Activated gamma-delta T cell treated with Interleukin-2 at 50 U/mL for 16 hours (primary cell): Measurements from ENCODE around the gene UGGT2.
"Not testable (repeated sequence)": the region's sequence is repeated elsewhere in the genome, so short reads cannot be mapped to it uniquely, and the experiment has no call there.

Experiments used
- DNase-seq: peaks from one replicate; pipeline ENCODE4 v3.0.0-alpha.2; 2020

The UGGT2 gene, protein sequence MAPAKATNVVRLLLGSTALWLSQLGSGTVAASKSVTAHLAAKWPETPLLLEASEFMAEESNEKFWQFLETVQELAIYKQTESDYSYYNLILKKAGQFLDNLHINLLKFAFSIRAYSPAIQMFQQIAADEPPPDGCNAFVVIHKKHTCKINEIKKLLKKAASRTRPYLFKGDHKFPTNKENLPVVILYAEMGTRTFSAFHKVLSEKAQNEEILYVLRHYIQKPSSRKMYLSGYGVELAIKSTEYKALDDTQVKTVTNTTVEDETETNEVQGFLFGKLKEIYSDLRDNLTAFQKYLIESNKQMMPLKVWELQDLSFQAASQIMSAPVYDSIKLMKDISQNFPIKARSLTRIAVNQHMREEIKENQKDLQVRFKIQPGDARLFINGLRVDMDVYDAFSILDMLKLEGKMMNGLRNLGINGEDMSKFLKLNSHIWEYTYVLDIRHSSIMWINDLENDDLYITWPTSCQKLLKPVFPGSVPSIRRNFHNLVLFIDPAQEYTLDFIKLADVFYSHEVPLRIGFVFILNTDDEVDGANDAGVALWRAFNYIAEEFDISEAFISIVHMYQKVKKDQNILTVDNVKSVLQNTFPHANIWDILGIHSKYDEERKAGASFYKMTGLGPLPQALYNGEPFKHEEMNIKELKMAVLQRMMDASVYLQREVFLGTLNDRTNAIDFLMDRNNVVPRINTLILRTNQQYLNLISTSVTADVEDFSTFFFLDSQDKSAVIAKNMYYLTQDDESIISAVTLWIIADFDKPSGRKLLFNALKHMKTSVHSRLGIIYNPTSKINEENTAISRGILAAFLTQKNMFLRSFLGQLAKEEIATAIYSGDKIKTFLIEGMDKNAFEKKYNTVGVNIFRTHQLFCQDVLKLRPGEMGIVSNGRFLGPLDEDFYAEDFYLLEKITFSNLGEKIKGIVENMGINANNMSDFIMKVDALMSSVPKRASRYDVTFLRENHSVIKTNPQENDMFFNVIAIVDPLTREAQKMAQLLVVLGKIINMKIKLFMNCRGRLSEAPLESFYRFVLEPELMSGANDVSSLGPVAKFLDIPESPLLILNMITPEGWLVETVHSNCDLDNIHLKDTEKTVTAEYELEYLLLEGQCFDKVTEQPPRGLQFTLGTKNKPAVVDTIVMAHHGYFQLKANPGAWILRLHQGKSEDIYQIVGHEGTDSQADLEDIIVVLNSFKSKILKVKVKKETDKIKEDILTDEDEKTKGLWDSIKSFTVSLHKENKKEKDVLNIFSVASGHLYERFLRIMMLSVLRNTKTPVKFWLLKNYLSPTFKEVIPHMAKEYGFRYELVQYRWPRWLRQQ (N-terminal part only)

DNA sequence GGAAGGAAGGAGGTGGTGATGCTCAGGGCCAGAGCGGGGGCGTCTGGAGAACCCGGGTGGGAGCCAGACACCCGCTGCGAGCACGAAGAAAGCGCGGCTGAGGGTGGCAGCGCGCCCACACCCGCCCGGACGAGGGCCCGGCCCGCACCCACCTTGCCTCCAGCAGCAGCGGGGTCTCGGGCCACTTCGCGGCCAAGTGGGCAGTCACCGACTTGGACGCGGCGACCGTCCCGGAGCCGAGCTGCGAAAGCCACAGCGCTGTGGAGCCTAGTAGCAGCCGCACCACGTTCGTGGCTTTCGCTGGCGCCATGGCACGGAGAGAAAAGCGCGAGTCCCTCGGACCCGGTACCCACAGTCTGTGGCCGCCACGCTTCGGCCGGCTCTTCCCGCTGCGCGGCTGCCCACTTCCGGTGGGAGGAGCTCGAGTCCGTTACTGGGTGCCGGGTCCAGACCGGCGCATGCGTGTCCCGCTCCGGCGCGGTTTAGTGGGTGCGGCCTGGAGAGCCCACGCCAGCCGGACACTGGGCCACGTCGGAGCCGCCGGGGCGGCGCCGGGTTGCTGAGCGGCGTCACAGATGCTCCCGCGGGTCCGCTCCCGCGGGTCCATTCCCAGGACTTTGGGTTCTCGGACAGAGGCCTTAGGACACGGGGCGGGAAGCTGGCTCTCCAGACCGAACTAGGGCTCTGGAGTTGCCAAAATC lies at the start of gene UGGT2:
Gene UGGT2, minus strand, starts transcription at position 399 of the 701 bp plus-strand sequence. Its CDS starts 89 bp downstream, at position 310.
- DNase-seq = no peak

DNA sequence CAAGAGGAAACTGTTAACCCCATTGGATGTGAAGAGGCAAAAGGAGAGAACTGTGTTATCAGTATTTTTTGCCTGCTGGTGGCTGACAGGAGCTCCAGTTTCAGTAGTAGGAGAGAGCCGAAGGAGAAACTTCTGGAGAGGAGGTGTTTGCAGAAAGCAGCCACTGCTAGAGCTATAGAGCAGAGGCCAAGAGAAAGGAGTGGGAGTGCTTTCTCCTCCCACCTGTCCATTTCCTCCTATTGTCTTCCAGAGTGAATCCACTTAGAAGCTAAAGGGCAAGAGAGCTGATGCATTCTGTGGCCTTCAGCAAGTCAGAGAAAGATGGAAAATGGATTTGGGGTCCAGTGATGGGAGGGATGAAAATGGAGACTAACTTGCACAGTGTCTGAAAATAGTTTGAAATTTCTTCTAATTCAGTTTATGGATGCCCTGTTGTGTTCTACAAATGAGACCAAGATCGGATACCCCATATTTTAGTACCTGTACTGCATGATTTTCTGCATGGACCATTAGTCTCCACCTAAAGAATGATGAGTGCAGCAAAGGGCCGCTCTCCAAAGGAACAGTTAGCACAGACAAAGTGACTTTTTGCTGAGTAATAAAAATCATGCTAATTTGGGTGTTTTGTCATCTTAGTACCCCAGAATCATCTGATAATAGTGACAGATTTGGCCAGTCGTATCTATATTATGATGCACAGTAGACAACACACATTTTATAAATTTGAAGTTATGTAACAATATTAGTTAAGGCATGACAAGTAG lies 47.4 kb upstream of the UGGT2 start:
- DNase-seq = no peak

DNA sequence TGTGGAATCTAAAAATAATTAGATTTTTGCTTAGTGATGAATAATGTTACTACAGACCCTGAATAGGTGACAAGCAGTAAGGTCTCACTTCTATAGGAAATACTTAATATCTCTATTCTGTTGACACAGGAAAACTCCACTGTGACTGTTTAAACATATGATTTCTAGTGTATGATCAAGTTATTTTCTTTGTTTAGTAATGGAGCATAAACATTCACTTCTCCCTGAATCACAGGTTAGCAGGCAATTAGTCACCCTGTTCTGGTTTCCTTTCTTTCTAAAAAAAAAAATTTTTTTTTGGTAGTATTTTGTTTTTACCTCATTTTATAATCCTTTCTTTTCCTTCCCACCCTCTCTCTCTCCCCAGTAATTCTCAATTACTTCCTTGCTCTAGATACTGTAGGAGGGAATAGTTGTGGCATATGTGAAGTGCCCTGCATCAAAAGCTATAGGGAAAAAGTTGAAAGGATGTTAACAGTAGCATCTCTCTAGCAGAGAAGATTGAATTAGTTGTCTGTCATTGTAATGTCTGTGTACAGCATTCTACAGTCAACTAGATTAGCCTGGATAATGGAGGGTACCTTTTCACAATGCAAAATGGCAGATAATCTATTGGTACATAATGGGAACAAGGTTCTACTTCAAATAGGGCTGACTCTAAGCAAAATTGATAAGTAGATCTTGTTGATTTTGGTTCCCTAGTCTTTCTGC lies 40.2 kb upstream of the UGGT2 start:
- no peak for DNase-seq

DNA sequence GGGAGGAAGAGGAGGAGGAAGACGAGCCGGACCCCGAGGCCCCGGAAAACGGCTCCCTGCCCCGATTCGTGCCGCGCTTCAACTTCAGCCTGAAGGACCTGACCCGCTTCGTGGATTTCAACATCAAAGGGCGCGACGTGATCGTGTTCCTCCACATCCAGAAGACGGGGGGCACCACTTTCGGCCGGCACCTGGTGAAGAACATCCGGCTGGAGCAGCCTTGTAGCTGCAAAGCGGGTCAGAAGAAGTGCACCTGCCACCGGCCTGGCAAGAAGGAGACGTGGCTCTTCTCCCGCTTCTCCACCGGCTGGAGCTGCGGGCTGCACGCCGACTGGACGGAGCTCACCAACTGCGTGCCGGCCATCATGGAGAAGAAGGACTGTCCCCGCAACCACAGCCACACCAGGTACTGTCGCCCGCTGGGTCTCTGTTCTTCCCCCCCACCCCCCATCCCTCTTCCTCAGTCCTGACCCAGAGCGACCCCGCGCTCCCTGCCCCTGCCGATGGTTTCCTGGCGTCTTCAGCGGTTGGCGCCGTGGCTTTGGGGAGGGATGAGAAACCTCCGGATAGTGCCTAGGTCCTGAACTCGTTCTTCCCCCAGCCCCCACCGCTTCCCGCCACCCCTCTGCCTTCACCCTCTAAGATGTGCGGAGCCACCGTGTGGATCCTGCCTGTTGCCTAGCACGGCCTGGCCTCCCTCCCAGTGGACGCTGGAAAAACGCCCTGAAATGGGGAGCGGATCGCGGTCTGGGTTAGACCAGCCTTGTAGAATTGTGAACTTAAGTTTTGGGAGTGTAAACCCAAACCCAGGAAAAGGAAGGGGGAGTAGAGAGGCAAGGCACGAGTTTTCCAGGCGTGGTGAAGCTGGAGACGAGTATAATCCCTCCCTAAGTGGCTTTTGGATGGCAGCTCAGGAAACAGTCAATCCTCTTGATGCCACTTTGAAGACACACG lies 38.2 kb upstream of the UGGT2 start:
- DNase-seq = no peak

DNA sequence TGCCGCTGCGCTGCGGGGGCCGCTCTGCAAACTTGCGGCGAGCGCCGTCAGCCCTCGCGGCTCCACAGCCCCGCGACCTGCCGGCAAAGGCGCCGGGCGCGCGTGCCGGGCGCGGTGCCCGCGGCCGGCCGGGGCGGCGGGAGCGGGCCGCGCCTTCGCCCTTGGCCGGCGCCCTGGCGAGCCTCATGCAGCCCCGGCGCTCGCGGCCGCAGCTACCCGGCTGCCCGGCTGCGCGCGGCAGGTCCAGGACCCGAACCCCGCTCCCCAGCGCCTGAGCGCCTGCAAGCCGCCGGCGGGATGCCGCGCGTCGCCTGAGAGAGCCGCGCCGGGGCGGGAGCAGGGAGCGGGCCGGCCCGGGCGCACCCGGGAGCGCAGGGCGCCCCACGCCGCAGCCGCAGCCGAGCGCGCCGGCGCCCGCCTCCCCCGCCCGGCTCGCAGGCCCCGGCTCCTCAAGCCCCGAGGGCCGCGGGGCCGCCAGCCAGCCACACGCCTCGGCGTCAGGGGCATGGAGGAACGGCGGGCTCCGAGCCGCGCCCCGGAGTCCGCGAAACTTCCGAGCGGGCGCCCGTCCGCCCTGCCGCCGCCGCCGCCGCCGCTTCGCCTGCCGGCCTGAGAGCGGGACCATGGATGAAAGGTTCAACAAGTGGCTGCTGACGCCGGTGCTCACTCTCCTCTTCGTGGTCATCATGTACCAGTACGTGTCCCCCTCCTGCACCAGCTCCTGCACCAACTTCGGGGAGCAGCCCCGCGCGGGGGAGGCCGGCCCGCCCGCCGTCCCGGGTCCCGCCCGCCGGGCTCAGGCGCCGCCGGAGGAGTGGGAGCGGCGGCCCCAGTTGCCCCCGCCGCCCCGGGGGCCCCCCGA lies 37.3 kb upstream of the UGGT2 start:
- DNase-seq = no peak

DNA sequence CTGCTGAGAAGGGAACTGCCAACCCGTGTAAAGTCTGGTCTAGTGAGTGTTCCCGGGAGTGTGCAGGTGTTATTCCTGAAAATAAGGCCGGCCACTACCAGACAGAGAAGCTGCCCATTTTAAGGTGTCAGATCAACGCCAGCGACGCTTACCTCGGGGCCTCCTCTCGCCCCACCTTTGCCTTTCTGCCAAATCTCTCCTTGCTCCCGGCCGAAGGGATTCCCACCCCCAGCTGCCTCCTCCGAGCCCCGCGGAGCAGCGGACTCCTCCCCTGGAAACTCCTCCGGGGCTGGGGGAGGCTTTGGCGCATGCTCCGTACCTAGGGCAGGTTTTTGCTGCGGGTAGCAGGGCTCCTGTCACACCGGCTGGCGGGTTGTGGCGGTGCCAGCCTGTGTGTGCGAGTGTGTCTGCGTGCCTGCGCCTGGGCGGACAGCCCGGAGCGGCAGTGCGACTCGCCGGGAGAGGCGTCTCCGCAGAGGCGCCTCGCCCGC lies 36.6 kb upstream of the UGGT2 start, which contains the start of gene HS6ST3:
Gene HS6ST3, plus strand, starts transcription at position 359 of the 491 bp plus-strand sequence.
- no peak for DNase-seq

DNA sequence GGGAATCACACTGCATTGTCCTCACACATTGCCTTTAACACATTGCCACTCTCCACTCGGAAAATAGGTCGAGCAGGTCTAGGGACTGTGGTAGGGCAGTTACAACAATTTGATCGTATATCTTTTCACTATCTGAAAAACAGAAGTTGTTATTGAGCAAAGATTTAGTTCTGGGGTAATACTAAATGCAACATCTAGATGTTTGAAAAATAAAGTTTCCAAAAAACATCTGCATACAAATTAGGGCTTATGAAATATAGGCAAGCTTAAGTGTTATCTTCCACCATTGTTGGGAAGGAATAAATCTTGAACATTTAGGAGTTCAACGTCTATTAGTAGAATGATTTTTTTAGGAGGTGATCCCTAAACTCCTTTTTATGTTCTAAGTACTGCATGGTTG lies 35.9 kb upstream of the UGGT2 start:
- DNase-seq = no peak

DNA sequence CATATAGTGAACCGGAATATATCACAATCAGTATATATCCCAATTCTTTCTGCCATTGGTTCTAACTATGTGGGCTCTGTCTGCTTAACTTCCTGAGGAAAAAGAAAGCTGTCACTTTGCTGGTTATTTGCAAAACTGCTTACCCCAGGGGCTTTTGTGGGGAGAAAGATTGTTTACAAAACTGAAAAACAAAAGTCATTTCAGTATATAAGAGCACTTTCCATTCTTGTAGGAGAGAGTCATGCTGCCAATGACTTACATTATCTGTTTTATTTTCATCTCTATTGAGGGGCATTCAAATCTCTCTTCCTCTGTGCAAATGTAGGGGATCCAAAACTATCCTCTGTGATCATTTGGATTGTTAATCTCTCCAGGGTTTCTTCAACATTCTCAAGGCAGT lies 33.5 kb upstream of the UGGT2 start:
- no peak for DNase-seq

DNA sequence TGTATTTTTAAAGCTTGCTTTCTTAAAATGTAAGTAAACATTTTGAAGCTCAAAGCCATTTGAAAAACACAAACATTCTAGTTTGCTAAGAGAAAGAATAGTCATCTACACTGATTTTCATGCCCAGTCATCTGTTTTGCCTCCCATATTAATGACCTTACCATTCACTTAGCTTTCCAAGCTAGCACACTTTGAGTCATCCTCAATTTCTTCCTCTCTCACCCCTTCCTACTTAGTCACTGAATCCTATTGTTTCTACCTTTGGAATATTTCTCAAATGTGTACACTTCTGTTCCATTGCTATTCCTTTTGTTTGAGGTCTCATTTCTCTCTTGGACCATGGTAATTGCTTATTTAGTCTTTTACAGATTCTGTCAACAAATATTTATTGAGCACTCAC lies 29.4 kb upstream of the UGGT2 start:
- no peak for DNase-seq

DNA sequence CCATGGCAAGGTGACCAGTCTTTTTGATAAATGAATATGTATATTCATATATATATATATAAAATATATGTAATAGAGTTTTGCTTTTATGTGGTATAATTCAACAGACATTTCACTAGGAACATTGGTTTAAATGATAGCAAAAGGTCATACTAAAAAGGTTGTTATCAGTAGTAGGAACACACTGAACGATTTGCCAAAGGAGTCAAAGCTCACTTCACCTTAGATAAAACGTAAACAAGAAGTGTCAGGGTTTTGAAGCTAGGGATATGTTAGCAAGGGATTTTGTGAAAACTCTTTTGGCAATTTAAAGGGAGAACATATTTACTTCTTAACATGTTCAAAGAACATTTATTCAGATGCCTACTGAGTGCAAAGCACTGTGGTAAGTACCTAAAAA lies 28.7 kb upstream of the UGGT2 start:
- DNase-seq = no peak

DNA sequence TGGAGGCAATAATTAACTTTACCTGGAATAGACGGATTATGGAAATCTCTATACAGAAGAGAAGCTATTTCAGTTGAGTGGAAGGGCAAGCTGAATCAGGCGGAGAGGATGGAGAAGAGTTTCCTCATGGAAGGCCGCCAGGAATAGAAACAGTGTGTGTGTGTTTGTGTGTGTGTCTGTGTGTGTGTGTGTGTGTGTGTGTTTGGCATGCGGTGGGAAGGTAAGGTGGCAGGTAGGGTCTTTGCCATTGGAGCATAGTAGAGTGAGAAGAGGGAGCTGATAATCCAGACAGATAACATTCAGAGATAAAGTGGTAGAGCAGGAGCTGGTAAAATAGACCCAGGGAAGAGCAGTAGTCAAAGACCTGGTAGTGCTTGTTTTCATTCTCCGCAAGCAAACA lies 27.5 kb upstream of the UGGT2 start:
- DNase-seq = no peak

DNA sequence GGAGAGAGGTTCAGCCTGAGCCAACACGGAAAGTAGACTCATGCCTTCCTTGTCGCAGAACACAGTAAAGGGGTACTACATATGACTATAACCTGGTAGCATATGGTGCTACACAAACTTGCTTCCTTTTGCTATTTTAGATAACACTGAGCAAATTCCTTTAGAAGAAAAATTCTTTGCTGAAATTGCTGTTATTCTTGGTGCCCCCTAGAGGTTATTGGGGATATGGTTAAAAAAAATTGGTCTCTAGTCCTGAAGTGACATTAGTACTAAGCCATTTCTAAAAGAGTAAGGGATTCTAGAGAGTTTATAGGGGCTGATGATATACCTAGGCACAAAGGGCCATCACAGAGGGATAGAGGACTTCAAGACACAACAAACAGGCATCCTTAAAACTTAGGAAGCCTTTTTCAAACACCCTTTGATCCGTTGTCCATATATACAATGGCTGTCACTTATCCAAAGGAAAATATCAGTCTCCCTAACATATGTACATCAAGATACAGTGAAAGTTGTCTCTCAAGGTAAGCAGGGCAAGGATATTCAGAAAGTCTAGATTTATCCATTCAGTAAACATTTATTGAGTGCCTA lies 22.8 kb upstream of the UGGT2 start:
- no peak for DNase-seq

DNA sequence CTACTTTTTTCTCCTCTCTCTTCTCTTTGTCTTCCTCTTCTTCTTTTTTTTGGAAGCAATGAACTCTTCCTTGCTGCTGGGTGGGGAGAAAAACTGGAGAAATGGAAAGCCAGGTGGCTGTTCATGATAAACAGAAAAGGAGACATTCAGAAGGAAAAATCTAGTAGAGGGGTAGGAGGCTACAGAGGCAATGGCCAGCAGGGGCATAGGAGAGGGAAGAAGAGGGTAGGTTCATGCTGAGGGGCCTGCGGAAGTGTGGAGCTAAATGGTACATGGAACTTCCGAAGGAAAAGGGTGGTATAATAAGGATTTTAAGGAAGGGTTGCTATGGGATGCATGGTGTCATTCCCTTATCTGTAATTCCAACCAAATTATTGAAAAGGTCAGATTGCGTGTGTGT lies 19.2 kb upstream of the UGGT2 start:
- no peak for DNase-seq

DNA sequence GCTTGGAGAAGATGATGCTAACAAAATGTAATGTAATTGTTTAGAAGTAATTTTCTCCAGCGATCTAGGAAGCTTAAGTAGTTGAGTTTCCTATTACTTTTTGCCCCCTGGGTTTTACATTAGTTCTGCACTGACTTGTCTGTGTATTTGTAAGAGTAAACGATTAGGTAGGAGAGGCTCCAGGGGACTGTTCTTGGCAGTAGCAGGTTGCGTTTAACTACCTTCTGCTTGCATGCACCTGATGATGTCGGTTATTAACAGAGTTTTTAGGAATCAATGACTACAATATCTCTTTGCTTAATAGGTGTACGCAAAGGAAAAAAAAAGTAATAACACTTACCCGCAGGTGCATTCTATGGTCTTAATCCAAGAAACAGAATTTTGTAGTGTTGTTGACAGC lies 18.3 kb upstream of the UGGT2 start:
- DNase-seq = no peak

DNA sequence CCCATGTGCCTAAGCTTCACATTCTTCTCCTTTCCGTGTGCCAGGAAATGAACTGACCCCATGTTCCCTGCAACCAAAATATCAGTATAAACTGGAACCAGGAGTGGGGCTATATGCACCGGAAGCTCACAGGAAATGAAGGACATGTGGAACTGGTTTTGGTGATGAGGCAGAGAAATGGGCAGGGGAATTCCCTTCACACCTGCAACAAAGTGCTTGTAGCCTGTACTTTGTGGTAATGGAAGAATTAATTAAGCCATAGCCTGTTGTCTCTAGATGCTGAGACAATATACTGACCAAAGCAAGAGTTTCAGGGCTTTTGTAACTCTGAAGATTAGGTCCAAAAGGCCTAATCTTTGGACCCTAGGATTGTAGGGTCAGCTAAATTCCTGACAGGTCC lies 15.5 kb upstream of the UGGT2 start:
- DNase-seq = no peak

DNA sequence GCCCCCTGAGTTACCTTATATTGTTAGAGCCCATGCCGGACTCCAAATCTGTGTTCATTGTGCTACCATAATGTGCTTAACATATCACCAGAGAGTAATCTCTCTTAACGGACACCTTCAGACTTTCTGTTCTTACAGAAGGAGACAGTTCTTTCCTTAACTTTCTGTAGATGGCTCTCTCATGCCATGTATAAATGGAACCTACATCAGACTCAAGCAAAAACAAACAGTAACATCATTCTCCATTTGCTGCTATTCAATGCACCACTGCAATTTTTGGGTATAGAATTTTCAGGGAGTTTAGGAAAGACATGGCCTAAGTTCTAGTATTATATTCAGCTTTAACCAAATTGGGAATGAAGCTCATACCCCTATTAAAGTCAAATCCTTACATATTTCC lies 12.6 kb upstream of the UGGT2 start:
- DNase-seq = no peak

DNA sequence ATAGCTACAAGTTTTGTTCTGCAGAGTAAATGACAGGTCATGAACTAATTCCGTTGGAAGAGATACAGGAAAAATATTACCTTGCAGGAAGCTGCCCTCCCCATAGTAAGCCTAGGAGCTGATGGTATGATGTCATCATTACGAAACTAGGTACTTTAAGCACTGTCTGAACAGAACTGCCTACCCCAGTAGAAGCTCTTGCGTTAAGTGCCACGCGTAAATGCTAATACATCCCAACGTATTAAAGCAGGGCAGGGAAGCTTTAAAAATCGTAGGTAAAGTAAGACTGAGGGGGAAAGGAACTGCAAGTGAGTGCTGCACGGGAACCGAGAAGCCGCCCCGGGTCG lies 572 bp downstream of the UGGT2 start:
- DNase-seq = no peak

DNA sequence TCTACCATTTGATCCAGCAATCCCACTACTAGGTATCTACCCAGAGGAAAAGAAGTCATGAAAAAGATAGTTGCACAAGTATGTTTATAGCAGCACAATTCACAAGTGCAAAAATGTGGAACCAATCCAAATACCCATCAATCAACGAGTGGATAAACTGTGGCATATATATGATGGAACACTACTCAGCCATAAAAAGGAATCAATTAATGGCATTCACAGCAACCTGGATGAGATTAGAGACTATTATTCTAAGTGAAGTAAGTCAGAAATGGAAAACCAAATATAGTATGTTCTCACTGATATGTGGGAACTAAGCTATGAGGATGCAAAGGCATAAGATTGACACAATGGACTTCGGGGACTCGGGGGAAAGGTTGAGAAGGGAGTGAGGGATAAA lies 1.3 kb downstream of the UGGT2 start:
- not testable (repeated sequence) for DNase-seq
